Fibroblast of pulmonary artery (primary cell): Measurements from ENCODE around the gene TRIM46.
A peak's percentile ranks its signal among the peaks of the same experiment; 100 is the strongest.
"Not testable (repeated sequence)": the region's sequence is repeated elsewhere in the genome, so short reads cannot be mapped to it uniquely, and the experiment has no call there.

Source experiments
- DNase-seq: peaks from one replicate; pipeline ENCODE4 v3.0.0-alpha.2; 2010; ENCODE audit warnings: low read depth
- H3K4me3 ChIP-seq: replicated peaks from 2 replicates; pipeline ENCODE4 v1.5.1; 2011; ENCODE audit warnings: low read depth, mild to moderate bottlenecking, control low read depth, low read length, moderate library complexity
- CTCF ChIP-seq: IDR thresholded peaks from 2 replicates; pipeline ENCODE4 v1.5.1; 2011; ENCODE audit warnings: mild to moderate bottlenecking, control low read depth, low read length, inconsistent platforms; ENCODE audit errors: missing control alignments

TRIM46 gene

GRCh38 chr1:155226188-155226909 lies 52.7 kb downstream of the TRIM46 start:
- DNase-seq = peak; percentile 77
- TF ChIP-seq CTCF = peak; percentile 50
- peak overlapping the region; percentile 81 for H3K4me3 ChIP-seq

GRCh38 chr1:155226910-155227260 lies 53.2 kb downstream of the TRIM46 start:
- peak; percentile 45 for DNase-seq
- TF ChIP-seq CTCF = no peak
- peak overlapping the region; percentile 81 for H3K4me3 ChIP-seq

GRCh38 chr1:155227261-155228095 lies 53.8 kb downstream of the TRIM46 start:
- TF ChIP-seq CTCF = no peak
- peak overlapping the region; percentile 81 for H3K4me3 ChIP-seq
- peak; percentile 99 for DNase-seq

GRCh38 chr1:155228096-155228427 lies 54.4 kb downstream of the TRIM46 start:
- no peak for DNase-seq
- no peak for TF ChIP-seq CTCF
- peak overlapping the region; percentile 81 for H3K4me3 ChIP-seq

- H3K4me3 ChIP-seq, DNase-seq: not testable (repeated sequence)
Measured at GRCh38 chr1:155231302-155231701, 57.7 kb downstream of the TRIM46 start.

- peak; percentile 65 for DNase-seq
- H3K4me3 ChIP-seq = not testable (repeated sequence)
Measured at GRCh38 chr1:155232001-155232978, 58.6 kb downstream of the TRIM46 start.

GRCh38 chr1:155233502-155233901 lies 59.9 kb downstream of the TRIM46 start:
- H3K4me3 ChIP-seq, DNase-seq: not testable (repeated sequence)
